IPS-NIHi7 (cell line): Measurements from ENCODE around the gene HIF1A.
A peak's percentile ranks its signal among the peaks of the same experiment; 100 is the strongest.
"Not testable (repeated sequence)": the region's sequence is repeated elsewhere in the genome, so short reads cannot be mapped to it uniquely, and the experiment has no call there.

Experiments used
- DNase-seq: peaks from one replicate; pipeline ENCODE4 v3.0.0; 2012; ENCODE audit warnings: mixed read lengths; ENCODE audit errors: extremely low spot score

HIF1A gene

DNA sequence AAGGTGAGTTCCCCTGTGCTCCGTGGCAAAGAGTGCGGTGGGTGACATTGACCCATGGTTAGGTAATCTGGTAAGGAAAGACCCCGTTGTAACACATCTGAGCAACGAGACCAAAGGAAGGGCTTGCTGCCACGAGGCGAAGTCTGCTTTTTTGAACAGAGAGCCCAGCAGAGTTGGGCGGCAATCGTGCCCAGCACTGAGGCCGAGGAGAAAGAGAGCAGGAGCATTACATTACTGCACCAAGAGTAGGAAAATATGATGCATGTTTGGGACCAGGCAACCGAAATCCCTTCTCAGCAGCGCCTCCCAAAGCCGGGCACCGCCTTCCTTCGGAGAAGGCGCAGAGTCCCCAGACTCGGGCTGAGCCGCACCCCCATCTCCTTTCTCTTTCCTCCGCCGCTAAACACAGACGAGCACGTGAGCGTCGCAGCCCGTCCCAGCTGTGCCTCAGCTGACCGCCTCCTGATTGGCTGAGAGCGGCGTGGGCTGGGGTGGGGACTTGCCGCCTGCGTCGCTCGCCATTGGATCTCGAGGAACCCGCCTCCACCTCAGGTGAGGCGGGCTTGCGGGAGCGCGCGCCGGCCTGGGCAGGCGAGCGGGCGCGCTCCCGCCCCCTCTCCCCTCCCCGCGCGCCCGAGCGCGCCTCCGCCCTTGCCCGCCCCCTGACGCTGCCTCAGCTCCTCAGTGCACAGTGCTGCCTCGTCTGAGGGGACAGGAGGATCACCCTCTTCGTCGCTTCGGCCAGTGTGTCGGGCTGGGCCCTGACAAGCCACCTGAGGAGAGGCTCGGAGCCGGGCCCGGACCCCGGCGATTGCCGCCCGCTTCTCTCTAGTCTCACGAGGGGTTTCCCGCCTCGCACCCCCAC is at the start of gene HIF1A:
HIF1A (plus strand) TSS at position 684 of the 865 bp plus-strand sequence. CDS start 292 bp downstream, outside the sequence.
- peak; percentile 99 for DNase-seq

- no peak for DNase-seq
These were observed 48.8 kb upstream of the HIF1A start for GRCh38 chr14:61646366-61647116.

- DNase-seq, result no peak
These were observed 47.6 kb upstream of the HIF1A start for GRCh38 chr14:61647704-61648103.

- no peak for DNase-seq
These were observed 46.9 kb upstream of the HIF1A start for GRCh38 chr14:61648377-61648776.

DNA sequence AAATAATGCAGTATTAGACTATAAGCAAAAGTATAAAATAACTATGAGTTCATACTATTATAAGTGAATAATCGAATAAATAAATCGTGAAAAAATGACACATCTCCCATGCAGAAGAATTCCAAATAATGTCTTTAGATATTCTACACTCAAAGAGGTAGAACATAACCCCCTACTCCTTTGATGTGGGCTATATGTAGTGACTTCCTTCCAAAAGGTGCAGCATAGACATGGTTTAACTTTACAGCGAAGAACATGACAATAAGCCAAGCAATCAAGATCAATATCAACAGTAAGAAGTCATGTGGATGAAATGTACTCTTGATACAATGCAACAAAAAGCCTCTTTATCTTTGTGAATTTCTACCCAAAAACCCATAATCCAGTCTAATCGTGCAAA is 46.0 kb upstream of the HIF1A start:
- no peak for DNase-seq

- DNase-seq, result no peak
These were observed 44.0 kb upstream of the HIF1A start for GRCh38 chr14:61651355-61651754.

DNA sequence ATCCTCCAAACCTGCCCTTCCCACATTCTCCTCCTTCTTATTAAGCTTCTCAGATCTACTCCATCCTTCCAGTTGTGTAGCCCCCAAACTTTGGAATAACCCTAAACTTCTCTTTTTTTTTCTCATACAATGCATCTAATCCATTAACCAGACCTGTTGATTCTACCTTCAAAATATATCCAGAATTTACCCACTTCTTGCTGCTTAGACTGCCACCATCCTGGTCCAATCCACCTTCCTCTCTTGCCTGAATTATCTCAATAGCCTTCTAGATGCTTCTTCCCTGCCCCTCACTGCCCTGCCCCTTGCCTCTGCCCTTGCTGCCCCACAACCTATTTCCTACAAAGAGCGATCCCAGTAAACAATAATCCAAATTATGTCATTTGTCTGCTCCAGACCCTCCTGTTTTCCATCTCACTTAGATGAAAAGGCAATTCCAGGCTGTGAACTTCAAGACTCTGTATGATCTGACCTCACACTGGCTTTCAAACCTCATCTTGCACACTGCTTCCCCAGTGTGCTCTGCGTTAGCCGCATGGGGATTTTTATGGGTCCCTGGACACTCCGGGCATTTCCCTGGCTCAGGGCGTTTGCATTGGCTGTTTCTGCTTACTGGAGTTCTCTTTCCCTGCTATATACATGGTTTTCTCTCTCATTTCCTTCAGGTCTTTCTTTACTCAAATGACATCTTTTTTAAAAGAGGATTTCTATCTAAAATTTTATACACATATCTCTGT is 42.6 kb upstream of the HIF1A start:
- DNase-seq, result no peak

- DNase-seq, result no peak
These were observed 41.8 kb upstream of the HIF1A start for GRCh38 chr14:61653507-61653906.

DNA sequence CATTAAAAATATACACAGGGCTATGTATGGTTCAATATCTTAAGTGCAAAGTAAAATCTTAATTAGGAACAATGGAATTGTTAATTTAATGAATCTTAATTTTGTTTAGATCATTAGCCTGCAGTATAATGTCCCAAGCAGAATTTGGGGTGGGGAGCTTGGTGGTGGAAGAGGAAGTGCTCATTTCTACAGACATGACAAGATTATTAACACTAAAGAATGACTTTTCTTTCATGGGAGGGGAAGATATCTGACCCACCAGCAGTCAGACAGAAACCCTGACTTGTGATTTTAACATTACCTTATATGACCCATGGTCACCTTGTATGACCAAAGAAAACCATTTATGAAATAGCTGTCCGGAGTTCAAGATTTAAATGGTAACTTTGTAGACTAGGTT is 41.3 kb upstream of the HIF1A start:
- no peak for DNase-seq

- no peak for DNase-seq
These were observed 39.5 kb upstream of the HIF1A start for GRCh38 chr14:61655777-61656176.

- no peak for DNase-seq
These were observed 39.0 kb upstream of the HIF1A start for GRCh38 chr14:61656341-61656740.

DNA sequence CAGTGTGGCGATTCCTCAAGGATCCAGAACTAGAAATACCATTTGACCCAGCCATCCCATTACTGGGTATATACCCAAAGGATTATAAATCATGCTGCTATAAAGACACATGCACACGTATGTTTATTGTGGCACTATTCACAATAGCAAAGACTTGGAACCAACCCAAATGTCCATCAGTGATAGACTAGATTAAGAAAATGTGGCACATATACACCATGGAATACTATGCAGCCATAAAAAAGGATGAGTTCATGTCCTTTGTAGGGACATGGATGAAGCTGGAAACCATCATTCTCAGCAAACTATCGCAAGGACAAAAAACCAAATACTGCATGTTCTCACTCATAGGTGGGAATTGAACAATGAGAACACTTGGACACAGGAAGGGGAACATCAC is 37.2 kb upstream of the HIF1A start:
- not testable (repeated sequence) for DNase-seq

DNA sequence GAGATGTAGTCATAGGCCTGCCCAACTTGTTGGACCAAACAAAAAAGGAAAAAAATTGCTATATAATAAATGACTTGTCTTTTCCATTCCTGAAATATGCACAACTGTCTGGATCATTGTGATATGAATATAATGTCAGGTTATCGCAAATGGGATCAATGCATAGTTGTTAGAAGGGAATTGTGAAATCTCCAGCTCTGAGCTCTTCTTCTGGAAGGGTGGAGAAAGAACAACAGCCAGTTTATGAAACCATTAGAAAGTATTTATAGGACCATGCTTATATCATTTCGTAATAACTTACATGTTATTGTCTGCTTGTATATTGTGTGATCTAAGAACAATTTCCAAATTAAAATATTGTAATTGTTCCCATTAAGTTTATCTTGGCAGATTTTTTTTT is 35.7 kb upstream of the HIF1A start:
- DNase-seq, result no peak

GRCh38 chr14:61661471-61662400 is 33.6 kb upstream of the HIF1A start:
- no peak for DNase-seq

DNA sequence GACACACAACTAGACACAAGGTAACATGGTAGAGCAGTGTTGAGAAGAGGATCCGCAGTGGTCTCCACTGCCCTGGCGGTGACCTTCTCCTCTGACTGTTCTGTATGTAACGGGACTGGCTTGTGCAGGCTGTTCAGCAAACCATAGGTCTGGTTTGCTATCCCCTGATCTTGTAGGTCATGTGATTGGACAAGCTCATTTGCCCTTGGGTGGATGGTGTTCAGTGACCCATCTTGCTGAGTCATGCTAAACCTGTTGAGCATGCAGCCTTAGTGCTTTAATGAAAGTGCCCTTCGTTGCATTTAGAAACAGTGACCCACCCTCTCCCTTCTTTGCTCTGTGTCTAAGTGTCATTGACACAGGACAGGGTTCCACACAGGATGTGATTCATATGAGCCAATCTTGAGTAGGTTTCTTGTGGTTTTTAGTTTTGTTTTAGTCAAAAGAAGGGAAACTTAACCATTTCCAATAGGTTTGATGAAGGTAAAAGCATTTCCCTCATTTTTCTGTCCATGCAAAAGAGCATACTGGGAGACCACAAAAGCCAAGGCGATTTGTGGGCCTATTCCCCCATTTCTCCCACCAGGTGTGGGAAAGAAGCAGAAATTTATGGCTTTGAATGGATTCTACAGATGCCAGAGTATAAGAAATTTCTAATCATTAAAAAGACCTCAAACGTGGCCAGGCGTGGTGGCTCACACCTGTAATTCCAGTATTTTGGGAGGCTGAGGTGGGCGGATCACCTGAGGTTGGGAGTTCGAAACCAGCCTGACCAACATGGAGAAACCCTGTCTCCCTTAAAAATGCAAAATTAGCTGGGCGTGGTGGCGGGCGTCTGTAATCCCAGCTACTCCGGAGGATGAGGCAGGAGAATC is 32.6 kb upstream of the HIF1A start:
- DNase-seq, result no peak

DNA sequence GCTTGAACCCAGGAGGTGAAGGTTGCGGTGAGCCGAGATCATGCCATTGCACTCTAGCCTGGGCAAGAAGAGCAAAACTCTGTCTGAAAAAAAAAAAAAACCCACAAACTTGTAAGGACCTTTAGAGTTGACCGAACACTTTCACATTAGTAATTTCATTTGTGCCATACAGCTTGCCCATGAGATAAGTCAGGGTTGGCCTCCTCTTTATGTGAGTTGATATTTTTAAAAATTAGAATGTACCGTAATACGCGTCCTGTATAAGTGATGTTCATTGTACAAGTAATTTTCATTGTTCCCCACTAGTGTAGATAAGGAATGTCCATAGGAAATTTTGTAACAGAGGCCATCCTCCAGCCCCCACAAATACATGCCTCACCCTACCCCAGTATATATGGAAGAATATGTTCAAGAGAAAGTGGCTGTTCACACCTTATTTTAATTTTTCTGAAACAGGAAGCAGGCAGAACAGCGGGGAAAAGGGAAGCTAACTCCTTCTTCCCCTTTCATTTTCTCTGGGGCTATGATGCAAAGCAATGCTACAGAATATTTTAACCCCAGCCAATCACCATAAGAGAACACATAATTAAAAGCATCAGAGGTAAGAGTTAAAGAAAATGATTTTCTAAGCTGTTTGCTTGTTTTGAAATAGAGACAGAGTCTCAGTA is 31.9 kb upstream of the HIF1A start:
- DNase-seq, result no peak

DNA sequence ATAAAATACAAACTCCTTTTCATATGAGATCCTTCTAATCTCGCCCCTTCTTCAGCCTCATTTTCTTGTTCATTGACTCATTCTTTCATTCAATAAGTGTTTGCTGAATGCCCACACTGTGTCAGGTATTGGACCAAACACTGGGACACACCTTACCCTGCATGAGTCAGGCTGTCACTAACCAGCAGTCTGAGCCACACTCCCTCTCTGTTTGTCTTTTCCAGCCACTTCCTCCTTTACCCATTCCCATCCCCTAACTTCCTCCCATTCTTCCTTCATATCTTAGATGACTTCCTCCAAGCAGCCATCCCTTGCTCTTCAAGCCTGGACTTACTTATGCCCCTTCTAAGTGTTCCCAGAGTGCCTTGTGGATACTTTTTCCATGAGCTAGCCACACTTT is 27.0 kb upstream of the HIF1A start:
- DNase-seq, result no peak

DNA sequence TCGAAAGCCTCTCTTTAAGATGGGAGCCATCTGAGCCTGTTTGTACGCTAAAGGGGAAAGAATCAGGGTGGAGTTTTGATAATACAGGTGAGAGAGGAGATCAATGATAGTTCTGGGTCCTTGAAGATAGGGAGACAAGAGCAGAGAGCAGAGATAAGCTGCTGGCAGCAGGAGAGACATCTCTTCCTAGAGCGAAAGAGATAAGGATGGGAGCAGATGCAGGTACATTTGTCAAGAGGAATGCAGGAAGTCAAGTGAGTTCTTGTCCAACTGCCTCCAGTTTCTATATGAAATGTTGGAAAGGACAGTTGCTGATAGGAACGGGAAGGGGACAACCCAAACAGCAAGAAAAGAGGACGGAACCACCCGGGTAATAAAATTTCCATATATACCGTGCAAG is 24.7 kb upstream of the HIF1A start:
- no peak for DNase-seq

GRCh38 chr14:61671082-61671481 is 24.2 kb upstream of the HIF1A start:
- no peak for DNase-seq

GRCh38 chr14:61672796-61673195 is 22.5 kb upstream of the HIF1A start:
- no peak for DNase-seq
